HG02884 (cell line): Measurements from ENCODE around the gene FLRT2.

Experiments used
- ATAC-seq: cut with Tn5 transposase; IDR thresholded peaks from one replicate; pipeline ENCODE4 v1.9.1; 2021; ENCODE audit warnings: mild to moderate bottlenecking, moderate library complexity; ENCODE audit not compliant: unreplicated experiment

The FLRT2 gene

GRCh38 chr14:85587151-85587711 is 57.3 kb downstream of the FLRT2 start:
- ATAC-seq, result no peak

GRCh38 chr14:85590784-85591183 is 60.8 kb downstream of the FLRT2 start:
- ATAC-seq, result no peak

- ATAC-seq, result no peak
These were observed 64.3 kb downstream of the FLRT2 start for GRCh38 chr14:85594217-85594616.

GRCh38 chr14:85595981-85596380 is 66.0 kb downstream of the FLRT2 start:
- no peak for ATAC-seq

- ATAC-seq, result no peak
These were observed 66.6 kb downstream of the FLRT2 start for GRCh38 chr14:85596562-85596961.

- no peak for ATAC-seq
These were observed 67.8 kb downstream of the FLRT2 start for GRCh38 chr14:85597701-85598100.

- ATAC-seq, result no peak
These were observed 70.0 kb downstream of the FLRT2 start for GRCh38 chr14:85599939-85600338.

GRCh38 chr14:85601246-85601645 is 71.3 kb downstream of the FLRT2 start:
- no peak for ATAC-seq

- no peak for ATAC-seq
These were observed 71.7 kb downstream of the FLRT2 start for GRCh38 chr14:85601690-85602089.

- ATAC-seq, result no peak
These were observed 72.4 kb downstream of the FLRT2 start for GRCh38 chr14:85602345-85602744.

- no peak for ATAC-seq
These were observed 74.1 kb downstream of the FLRT2 start for GRCh38 chr14:85604021-85604420.

GRCh38 chr14:85604714-85605113 is 74.8 kb downstream of the FLRT2 start:
- ATAC-seq, result no peak

- no peak for ATAC-seq
These were observed 77.7 kb downstream of the FLRT2 start for GRCh38 chr14:85607651-85608081.

- no peak for ATAC-seq
These were observed 83.6 kb downstream of the FLRT2 start for GRCh38 chr14:85613496-85613895.

- ATAC-seq, result no peak
These were observed 86.5 kb downstream of the FLRT2 start for GRCh38 chr14:85616386-85616885.

- ATAC-seq, result no peak
These were observed 86.9 kb downstream of the FLRT2 start for GRCh38 chr14:85616886-85617285.

GRCh38 chr14:85617791-85618190 is 87.8 kb downstream of the FLRT2 start:
- ATAC-seq, result no peak

GRCh38 chr14:85618390-85618789 is 88.4 kb downstream of the FLRT2 start:
- no peak for ATAC-seq

GRCh38 chr14:85618978-85619377 is 89.0 kb downstream of the FLRT2 start:
- no peak for ATAC-seq

GRCh38 chr14:85619851-85620250 is 89.9 kb downstream of the FLRT2 start:
- ATAC-seq, result no peak

- no peak for ATAC-seq
These were observed 91.0 kb downstream of the FLRT2 start for GRCh38 chr14:85620947-85621346.

- no peak for ATAC-seq
These were observed 92.2 kb downstream of the FLRT2 start for GRCh38 chr14:85622106-85622505.

- no peak for ATAC-seq
These were observed 93.2 kb downstream of the FLRT2 start for GRCh38 chr14:85622986-85623685.
